Liver (tissue), 9 donors: ENCODE measurements around the gene AGPAT2. TPM values are rescaled to one million over a fixed set of nuclear protein-coding genes. Genes with fewer than 3 reads are reported as not detected.

Experiments
- DNase-seq: peaks from one replicate; pipeline ENCODE4 v3.0.0-alpha.2; 2017; ENCODE audit warnings: low spot score
- H3K27ac ChIP-seq, 2 donors: one replicate each; pipeline ENCODE4 v1.7.0; 2013; ENCODE audit warnings: inconsistent platforms in 2 of 2, low read length in 2 of 2, control low read depth in 1 of 2, low read depth in 1 of 2, mild to moderate bottlenecking in 1 of 2
- H3K27me3 ChIP-seq, 4 donors: one replicate each; pipeline versions ENCODE4 v1.6.1 to v1.7.0; 2013; ENCODE audit warnings: low read length in 3 of 4, inconsistent platforms in 1 of 4, mild to moderate bottlenecking in 1 of 4, moderate library complexity in 1 of 4; ENCODE audit not compliant: control insufficient read depth in 4 of 4, insufficient read depth in 4 of 4
- H3K36me3 ChIP-seq, 4 donors: one replicate each; pipeline versions ENCODE4 v1.6.1 to v1.7.0; 2013; ENCODE audit warnings: low read length in 3 of 4, mild to moderate bottlenecking in 3 of 4, low read depth in 1 of 4, moderate library complexity in 1 of 4; ENCODE audit not compliant: control insufficient read depth in 4 of 4, insufficient read depth in 3 of 4
- H3K4me1 ChIP-seq, 4 donors: one replicate each; pipeline versions ENCODE4 v1.6.1 to v1.7.0; 2013; ENCODE audit warnings: low read length in 3 of 4, mild to moderate bottlenecking in 3 of 4, moderate library complexity in 1 of 4; ENCODE audit not compliant: control insufficient read depth in 4 of 4, insufficient read depth in 4 of 4
- H3K4me3 ChIP-seq, 3 donors: one replicate each; pipeline versions ENCODE4 v1.6.1 to v1.7.0; 2013; ENCODE audit warnings: low read length in 3 of 3, control low read depth in 1 of 3, low read depth in 1 of 3, mild to moderate bottlenecking in 1 of 3
- H3K9ac ChIP-seq, 2 donors: one replicate each; pipeline ENCODE4 v1.7.0; 2013; ENCODE audit warnings: low read length in 2 of 2, mild to moderate bottlenecking in 2 of 2, moderate library complexity in 2 of 2, control low read depth in 1 of 2, low read depth in 1 of 2
- H3K9me3 ChIP-seq, 4 donors: one replicate each; pipeline versions ENCODE4 v1.6.1 to v1.7.0; 2013; ENCODE audit warnings: low read length in 3 of 4; ENCODE audit not compliant: control insufficient read depth in 4 of 4
- EGR1 ChIP-seq, 2 donors: IDR thresholded peaks; 2 replicates each; pipeline ENCODE4 v1.6.1; 2016 to 2018; ENCODE audit warnings: antibody characterized with exemption in 2 of 2, low read depth in 2 of 2
- FOXA1 ChIP-seq: IDR thresholded peaks from 2 replicates; pipeline ENCODE4 v1.6.1; 2016; ENCODE audit warnings: antibody characterized with exemption
- FOXA2 ChIP-seq: IDR thresholded peaks from 2 replicates; pipeline ENCODE4 v1.6.1; 2016; ENCODE audit warnings: antibody characterized with exemption
- GABPA ChIP-seq, 2 donors: IDR thresholded peaks in 1 of 2; conservative IDR thresholded peaks in 1 of 2; 2 replicates each; pipeline ENCODE4 v1.6.1; 2016; ENCODE audit warnings: antibody characterized with exemption in 2 of 2, mild to moderate bottlenecking in 1 of 2, moderate library complexity in 1 of 2
- HNF4A ChIP-seq, 2 donors: conservative IDR thresholded peaks; 2 replicates each; pipeline ENCODE4 v1.6.1; 2016; ENCODE audit warnings: antibody characterized with exemption in 2 of 2, mild to moderate bottlenecking in 2 of 2
- HNF4G ChIP-seq: IDR thresholded peaks from 2 replicates; pipeline ENCODE4 v1.6.1; 2016; ENCODE audit warnings: antibody characterized with exemption
- JUND ChIP-seq, 2 donors: IDR thresholded peaks; 2 replicates each; pipeline ENCODE4 v1.6.1; 2016; ENCODE audit warnings: antibody characterized with exemption in 2 of 2
- NR2F2 ChIP-seq: IDR thresholded peaks from 2 replicates; pipeline ENCODE4 v1.6.1; 2016; ENCODE audit warnings: antibody characterized with exemption
- RAD21 ChIP-seq, 2 donors: IDR thresholded peaks; 2 replicates each; pipeline ENCODE4 v1.6.1; 2016; ENCODE audit warnings: antibody characterized with exemption in 2 of 2, mild to moderate bottlenecking in 2 of 2
- RXRA ChIP-seq, 2 donors: IDR thresholded peaks; 2 replicates each; pipeline ENCODE4 v1.6.1; 2017 to 2018; ENCODE audit warnings: antibody characterized with exemption in 2 of 2, mild to moderate bottlenecking in 1 of 2
- SP1 ChIP-seq: IDR thresholded peaks from 2 replicates; pipeline ENCODE4 v1.6.1; 2018; ENCODE audit warnings: antibody characterized with exemption, mild to moderate bottlenecking
- TAF1 ChIP-seq: conservative IDR thresholded peaks from 2 replicates; pipeline ENCODE4 v1.6.1; 2016; ENCODE audit warnings: antibody characterized with exemption, mild to moderate bottlenecking
- YY1 ChIP-seq: IDR thresholded peaks from 2 replicates; pipeline ENCODE4 v1.6.1; 2016; ENCODE audit warnings: antibody characterized with exemption, mild to moderate bottlenecking
- WGBS: extraction: QIAGEN DNeasy Blood & Tissue Kit; methylation state at CpG from one replicate; pipeline ENCODE4 v1.1.7; 2013; 5-methylcytosine and 5-hydroxymethylcytosine counted together
- polyA plus RNA-seq, 2 donors: library from polyadenylated mRNA; stranded (reverse) in 1 of 2; unstranded in 1 of 2; fragments of 200-250 nt in 1 of 2; fragments of >200 nt in 1 of 2; fragmentation: Nextera tagmentation in 1 of 2; extraction: Ambion mirVana in 1 of 2; gene quantifications; one replicate each; pipeline versions ENCODE4 v1.2.1 to v1.2.3, GENCODE V29; 2013 to 2015
- total RNA-seq, 2 donors: library from RNA; depleted of rRNA; stranded (reverse); fragments of >200 nt; gene quantifications; one replicate each; pipeline ENCODE4 v1.2.3, GENCODE V29; 2014
- TF ChIP-seq, protein P1 (sequence below): IDR thresholded peaks from 2 replicates; pipeline ENCODE4 v1.6.1; 2016; ENCODE audit warnings: antibody characterized with exemption, mild to moderate bottlenecking
- TF ChIP-seq, protein P2 (sequence below): IDR thresholded peaks from 2 replicates; pipeline ENCODE4 v1.6.1; 2016; ENCODE audit warnings: antibody characterized with exemption
- TF ChIP-seq, protein P3 (sequence below): fragments of 150-350 bp; IDR thresholded peaks from 2 replicates; pipeline ENCODE4 v1.5.1; 2017; ENCODE audit warnings: improper control_type of control experiment, low read depth, low read length; ENCODE audit not compliant: missing input control
- TF ChIP-seq, protein P4 (sequence below): IDR thresholded peaks from 2 replicates; pipeline ENCODE4 v1.6.1; 2016; ENCODE audit warnings: antibody characterized with exemption
- TF ChIP-seq, protein P5 (sequence below): IDR thresholded peaks from 2 replicates; pipeline ENCODE4 v1.6.1; 2016; ENCODE audit warnings: antibody characterized with exemption
- donor health status: healthy.
- donor health status: healthy.
- donor health status: healthy.
- donor health status: healthy.
- donor health status: healthy.

Gene AGPAT2
- total and polyA plus RNA-seq, 4 donors, result 75.1 to 222 (median 212) TPM

- Histone ChIP-seq H3K27me3 (no peaks in the 10 kb centered on the region), H3K4me3 (no peak overlapping the region), H3K36me3 (no peaks in the 10 kb centered on the region), H3K9ac (no peak overlapping the region), H3K27ac (peak overlapping the region; percentile 81), H3K4me1 (peaks cover 35 to 65% (median 49%) of the 10 kb centered on the region in 4 donors), H3K9me3 (no peaks in the 10 kb centered on the region)
- DNase-seq, result peak; percentile 81
- 14% methylated on average over 19 of the region's 19 CpGs for WGBS
- TF ChIP-seq, protein P1, sequence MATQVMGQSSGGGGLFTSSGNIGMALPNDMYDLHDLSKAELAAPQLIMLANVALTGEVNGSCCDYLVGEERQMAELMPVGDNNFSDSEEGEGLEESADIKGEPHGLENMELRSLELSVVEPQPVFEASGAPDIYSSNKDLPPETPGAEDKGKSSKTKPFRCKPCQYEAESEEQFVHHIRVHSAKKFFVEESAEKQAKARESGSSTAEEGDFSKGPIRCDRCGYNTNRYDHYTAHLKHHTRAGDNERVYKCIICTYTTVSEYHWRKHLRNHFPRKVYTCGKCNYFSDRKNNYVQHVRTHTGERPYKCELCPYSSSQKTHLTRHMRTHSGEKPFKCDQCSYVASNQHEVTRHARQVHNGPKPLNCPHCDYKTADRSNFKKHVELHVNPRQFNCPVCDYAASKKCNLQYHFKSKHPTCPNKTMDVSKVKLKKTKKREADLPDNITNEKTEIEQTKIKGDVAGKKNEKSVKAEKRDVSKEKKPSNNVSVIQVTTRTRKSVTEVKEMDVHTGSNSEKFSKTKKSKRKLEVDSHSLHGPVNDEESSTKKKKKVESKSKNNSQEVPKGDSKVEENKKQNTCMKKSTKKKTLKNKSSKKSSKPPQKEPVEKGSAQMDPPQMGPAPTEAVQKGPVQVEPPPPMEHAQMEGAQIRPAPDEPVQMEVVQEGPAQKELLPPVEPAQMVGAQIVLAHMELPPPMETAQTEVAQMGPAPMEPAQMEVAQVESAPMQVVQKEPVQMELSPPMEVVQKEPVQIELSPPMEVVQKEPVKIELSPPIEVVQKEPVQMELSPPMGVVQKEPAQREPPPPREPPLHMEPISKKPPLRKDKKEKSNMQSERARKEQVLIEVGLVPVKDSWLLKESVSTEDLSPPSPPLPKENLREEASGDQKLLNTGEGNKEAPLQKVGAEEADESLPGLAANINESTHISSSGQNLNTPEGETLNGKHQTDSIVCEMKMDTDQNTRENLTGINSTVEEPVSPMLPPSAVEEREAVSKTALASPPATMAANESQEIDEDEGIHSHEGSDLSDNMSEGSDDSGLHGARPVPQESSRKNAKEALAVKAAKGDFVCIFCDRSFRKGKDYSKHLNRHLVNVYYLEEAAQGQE, result peak; percentile 72
- TF ChIP-seq FOXA1, result peak; percentile 73
- TF ChIP-seq JUND (IDR thresholded peaks at IDR 0.05), result peak in 1 of 2 donors; percentile 57
- no peak for TF ChIP-seq FOXA2
- TF ChIP-seq YY1, result peak; percentile 66
- peak; percentile 91 for TF ChIP-seq HNF4A (conservative IDR thresholded peaks at IDR 0.05)
- TF ChIP-seq NR2F2, result peak; percentile 99
- TF ChIP-seq, protein P2, sequence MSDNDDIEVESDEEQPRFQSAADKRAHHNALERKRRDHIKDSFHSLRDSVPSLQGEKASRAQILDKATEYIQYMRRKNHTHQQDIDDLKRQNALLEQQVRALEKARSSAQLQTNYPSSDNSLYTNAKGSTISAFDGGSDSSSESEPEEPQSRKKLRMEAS, result peak; percentile 85
- TF ChIP-seq, protein P3, sequence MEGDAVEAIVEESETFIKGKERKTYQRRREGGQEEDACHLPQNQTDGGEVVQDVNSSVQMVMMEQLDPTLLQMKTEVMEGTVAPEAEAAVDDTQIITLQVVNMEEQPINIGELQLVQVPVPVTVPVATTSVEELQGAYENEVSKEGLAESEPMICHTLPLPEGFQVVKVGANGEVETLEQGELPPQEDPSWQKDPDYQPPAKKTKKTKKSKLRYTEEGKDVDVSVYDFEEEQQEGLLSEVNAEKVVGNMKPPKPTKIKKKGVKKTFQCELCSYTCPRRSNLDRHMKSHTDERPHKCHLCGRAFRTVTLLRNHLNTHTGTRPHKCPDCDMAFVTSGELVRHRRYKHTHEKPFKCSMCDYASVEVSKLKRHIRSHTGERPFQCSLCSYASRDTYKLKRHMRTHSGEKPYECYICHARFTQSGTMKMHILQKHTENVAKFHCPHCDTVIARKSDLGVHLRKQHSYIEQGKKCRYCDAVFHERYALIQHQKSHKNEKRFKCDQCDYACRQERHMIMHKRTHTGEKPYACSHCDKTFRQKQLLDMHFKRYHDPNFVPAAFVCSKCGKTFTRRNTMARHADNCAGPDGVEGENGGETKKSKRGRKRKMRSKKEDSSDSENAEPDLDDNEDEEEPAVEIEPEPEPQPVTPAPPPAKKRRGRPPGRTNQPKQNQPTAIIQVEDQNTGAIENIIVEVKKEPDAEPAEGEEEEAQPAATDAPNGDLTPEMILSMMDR, result peak; percentile 50
- TF ChIP-seq, protein P4, sequence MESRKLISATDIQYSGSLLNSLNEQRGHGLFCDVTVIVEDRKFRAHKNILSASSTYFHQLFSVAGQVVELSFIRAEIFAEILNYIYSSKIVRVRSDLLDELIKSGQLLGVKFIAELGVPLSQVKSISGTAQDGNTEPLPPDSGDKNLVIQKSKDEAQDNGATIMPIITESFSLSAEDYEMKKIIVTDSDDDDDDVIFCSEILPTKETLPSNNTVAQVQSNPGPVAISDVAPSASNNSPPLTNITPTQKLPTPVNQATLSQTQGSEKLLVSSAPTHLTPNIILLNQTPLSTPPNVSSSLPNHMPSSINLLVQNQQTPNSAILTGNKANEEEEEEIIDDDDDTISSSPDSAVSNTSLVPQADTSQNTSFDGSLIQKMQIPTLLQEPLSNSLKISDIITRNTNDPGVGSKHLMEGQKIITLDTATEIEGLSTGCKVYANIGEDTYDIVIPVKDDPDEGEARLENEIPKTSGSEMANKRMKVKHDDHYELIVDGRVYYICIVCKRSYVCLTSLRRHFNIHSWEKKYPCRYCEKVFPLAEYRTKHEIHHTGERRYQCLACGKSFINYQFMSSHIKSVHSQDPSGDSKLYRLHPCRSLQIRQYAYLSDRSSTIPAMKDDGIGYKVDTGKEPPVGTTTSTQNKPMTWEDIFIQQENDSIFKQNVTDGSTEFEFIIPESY, result no peak
- TF ChIP-seq, protein P5, sequence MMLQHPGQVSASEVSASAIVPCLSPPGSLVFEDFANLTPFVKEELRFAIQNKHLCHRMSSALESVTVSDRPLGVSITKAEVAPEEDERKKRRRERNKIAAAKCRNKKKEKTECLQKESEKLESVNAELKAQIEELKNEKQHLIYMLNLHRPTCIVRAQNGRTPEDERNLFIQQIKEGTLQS, result no peak
- no peak for TF ChIP-seq TAF1
- TF ChIP-seq HNF4G, result peak; percentile 82
- TF ChIP-seq RXRA (IDR thresholded peaks at IDR 0.05), result peak; percentile 95 to 96
- peak in 1 of 2 donors; percentile 54 for TF ChIP-seq EGR1 (IDR thresholded peaks at IDR 0.05; ENCODE audit: low read depth in 2 of 2)
- peak; percentile 93 for TF ChIP-seq SP1
- peak in 1 of 2 donors; percentile 61 for TF ChIP-seq GABPA (IDR thresholded peaks at IDR 0.05 in 1 of 2, conservative IDR thresholded peaks at IDR 0.05 in 1 of 2)
- TF ChIP-seq RAD21 (IDR thresholded peaks at IDR 0.05), result peak; percentile 85 to 87
Observed at GRCh38 chr9:136625101-136626065, 61.9 kb downstream of the AGPAT2 start.
